ENCODE data around the gene ZSCAN22. TPM values are rescaled to one million over a fixed set of nuclear protein-coding genes. Genes with fewer than 3 reads are reported as not detected.

ZSCAN22 gene
- total and polyA plus RNA-seq, 2 experiments from 2014 or later = 0.86 to 2.9 TPM

- TF ChIP-seq REST (IDR thresholded peaks at IDR 0.05; ENCODE audit: unreplicated experiment) = no peak
- TF ChIP-seq ZNF331 (CRISPR knock-in tag; IDR thresholded peaks at IDR 0.05; ENCODE audit: low read depth) = no peak
- no peak for TF ChIP-seq STAT1 (IDR thresholded peaks at IDR 0.05; ENCODE audit: unreplicated experiment)
- TF ChIP-seq POLR2AphosphoS5 (IDR thresholded peaks at IDR 0.05; ENCODE audit: low read depth) = no peak
- TF ChIP-seq NANOG (IDR thresholded peaks at IDR 0.05; ENCODE audit: borderline replicate concordance) = no peak
- no peak for TF ChIP-seq EZH2 (IDR thresholded peaks at IDR 0.05; ENCODE audit: low read depth, unreplicated experiment)
- TF ChIP-seq EZH2phosphoT487 (IDR thresholded peaks at IDR 0.05; ENCODE audit: unreplicated experiment) = no peak
- no peak for TF ChIP-seq JUNB (IDR thresholded peaks at IDR 0.05; ENCODE audit: unreplicated experiment)
- no peak for TF ChIP-seq ZNF114 (CRISPR knock-in tag; IDR thresholded peaks at IDR 0.05)
Observed at GRCh38 chr19:58356766-58357480, 30.1 kb downstream of the ZSCAN22 start (continued).

- no peak overlapping the region for H3K4me3 ChIP-seq
- Mint-ChIP-seq H3K4me1 (no peaks in the 10 kb centered on the region; the same call in 2 of the 3 replicates), H3K27me3 (ENCODE audit: insufficient read depth, low read depth, poor library complexity) (peaks cover 6% of the 10 kb centered on the region), H3K36me3 (ENCODE audit: low read depth) (no peaks in the 10 kb centered on the region), H3K27ac (peak overlapping the region; percentile 84; the same call in 1 of the 2 replicates), H3K9me3 (peaks cover 3% of the 10 kb centered on the region; the same call in 1 of the 3 replicates), H3K4me3 (no peak overlapping the region)
- peaks cover 33% of the 10 kb centered on the region for H3K27me3 ChIP-seq (ENCODE audit: insufficient read depth)
- ATAC-seq (no peak), DNase-seq (ENCODE audit: low spot score) (no peak)
- no peak overlapping the region for H2AFZ ChIP-seq
- no peaks in the 10 kb centered on the region for H3K79me2 ChIP-seq (replicated peaks; ENCODE audit: insufficient read depth)
- peak overlapping the region; percentile 83 for H3K4me2 ChIP-seq
- no peaks in the 10 kb centered on the region for H3K9me2 ChIP-seq (ENCODE audit: insufficient read depth)
- H3F3A ChIP-seq (replicated peaks; ENCODE audit: low read depth) = peaks cover 6% of the 10 kb centered on the region
- no peak overlapping the region for H3K27ac ChIP-seq (ENCODE audit: low read depth)
- H4K20me1 ChIP-seq (replicated peaks; ENCODE audit: insufficient read depth) = no peaks in the 10 kb centered on the region; the same call in 1 of the 2 replicates
- H3K36me3 ChIP-seq (ENCODE audit: insufficient read depth) = no peaks in the 10 kb centered on the region
- H3K4me1 ChIP-seq (ENCODE audit: insufficient read depth) = no peaks in the 10 kb centered on the region; the same call in 1 of the 2 replicates
- TF ChIP-seq CTCF (conservative IDR thresholded peaks at IDR 0.05; ENCODE audit: low read depth in 2 of 2) = no peak
- TF ChIP-seq STAT1 (IDR thresholded peaks at IDR 0.05; ENCODE audit: unreplicated experiment) = no peak
- TF ChIP-seq ZNF114 (CRISPR knock-in tag; IDR thresholded peaks at IDR 0.05) = no peak
- no peak for TF ChIP-seq JUNB (IDR thresholded peaks at IDR 0.05; ENCODE audit: unreplicated experiment)
- TF ChIP-seq ETS1 (IDR thresholded peaks at IDR 0.05) = no peak
Observed at GRCh38 chr19:58357481-58358145, 30.8 kb downstream of the ZSCAN22 start.

All from GM23338 (cell line).